Endothelial cell of umbilical vein (primary cell): Measurements from ENCODE around the gene FYN. TPM values are rescaled to one million over a fixed set of nuclear protein-coding genes. Genes with fewer than 3 reads are reported as not detected.

Source experiments
- BruUV-seq: library from RNA; stranded (reverse); fragments of 400-500 nt; replicated peaks from 2 replicates; lab custom pipeline; 2021; lab: Mats Ljungman, UMichigan
- CTCF ChIA-PET: fragments of 300-600, 350-600 bp; sonication (Branson Sonifier 250); formaldehyde crosslinking; loops from one replicate; lab custom pipeline; 2021; ENCODE audit warnings: antibody characterized with exemption, inconsistent platforms; lab: Charles Lee
- POLR2A ChIA-PET: fragments of 300-600, 350-600 bp; sonication (Branson Sonifier 250); formaldehyde crosslinking; loops from one replicate; lab custom pipeline; 2021; ENCODE audit warnings: antibody characterized with exemption, inconsistent platforms; lab: Charles Lee
- DNase-seq: peaks from one replicate; pipeline ENCODE4 v3.0.0-alpha.2; 2011; ENCODE audit warnings: low read depth, low spot score
- FAIRE-seq: peaks from 2 replicates; lab custom pipeline; 2011; peaks lifted over from hg19 to GRCh38; lab: Jason Lieb, UNC
- H2AFZ ChIP-seq: 2 replicates; pipeline ENCODE4 v1.6.0; 2012; ENCODE audit warnings: low read depth, low read length, control low read depth, inconsistent platforms
- H3K27ac ChIP-seq: 2 replicates; pipeline ENCODE4 v1.5.1; 2011; ENCODE audit warnings: low read depth, mild to moderate bottlenecking, control low read depth, low read length, moderate library complexity; ENCODE audit not compliant: insufficient read depth
- H3K27me3 ChIP-seq, 2 experiments: 2 replicates each; pipeline versions ENCODE4 v1.6.0 to v1.6.1; 2011; ENCODE audit warnings: low read length in 2 of 2, mixed read lengths in 1 of 2; ENCODE audit not compliant: control insufficient read depth in 2 of 2, insufficient read depth in 2 of 2
- H3K36me3 ChIP-seq, 2 experiments: 2 replicates in 1 of 2; 3 replicates in 1 of 2; pipeline ENCODE4 v1.5.1; 2011; ENCODE audit warnings: low read length in 2 of 2, mild to moderate bottlenecking in 1 of 2, moderate library complexity in 1 of 2; ENCODE audit not compliant: control insufficient read depth in 2 of 2, insufficient read depth in 2 of 2; ENCODE audit errors: extremely low read depth in 1 of 2
- H3K4me1 ChIP-seq: 3 replicates; pipeline ENCODE4 v1.5.1; 2011; ENCODE audit warnings: mild to moderate bottlenecking, low read length; ENCODE audit not compliant: control insufficient read depth, insufficient read depth; ENCODE audit errors: extremely low read depth
- H3K4me2 ChIP-seq: 2 replicates; pipeline ENCODE4 v1.6.1; 2011; ENCODE audit warnings: low read length, control low read depth, mixed read lengths; ENCODE audit not compliant: insufficient read depth
- H3K4me3 ChIP-seq, 3 experiments: fragments of 200-600 bp in 1 of 3; sonication (generic), shearing (Covaris generic) in 1 of 3; replicated peaks in 1 of 3; 2 replicates each; pipeline ENCODE4 v1.5.1; 2011 to 2016; ENCODE audit warnings: control low read depth in 3 of 3, low read length in 3 of 3, mild to moderate bottlenecking in 2 of 3, inconsistent platforms in 1 of 3, low read depth in 1 of 3, moderate library complexity in 1 of 3; ENCODE audit not compliant: insufficient read depth in 1 of 3
- H3K79me2 ChIP-seq: 2 replicates; pipeline ENCODE4 v1.6.0; 2012; ENCODE audit warnings: low read length, inconsistent platforms; ENCODE audit not compliant: control insufficient read depth, insufficient read depth
- H3K9ac ChIP-seq: replicated peaks from 2 replicates; pipeline ENCODE3; 2011; ENCODE audit warnings: low read length, control low read depth; ENCODE audit not compliant: insufficient read depth; ENCODE audit errors: extremely low read depth
- H3K9me1 ChIP-seq: replicated peaks from 3 replicates; pipeline ENCODE4 v1.6.0; 2011; ENCODE audit warnings: mild to moderate bottlenecking, low read length; ENCODE audit not compliant: control insufficient read depth, insufficient read depth; ENCODE audit errors: extremely low read depth
- H3K9me3 ChIP-seq: replicated peaks from 2 replicates; pipeline ENCODE4 v1.5.1; 2012; ENCODE audit warnings: low read length, inconsistent platforms; ENCODE audit not compliant: control insufficient read depth, insufficient read depth
- H4K20me1 ChIP-seq: replicated peaks from 2 replicates; pipeline ENCODE3; 2011; ENCODE audit warnings: mild to moderate bottlenecking, low read length; ENCODE audit not compliant: control insufficient read depth, insufficient read depth; ENCODE audit errors: extremely low read depth
- EZH2 ChIP-seq: IDR thresholded peaks from 2 replicates; pipeline ENCODE4 v1.6.1; 2012; ENCODE audit warnings: borderline replicate concordance, low read depth, mild to moderate bottlenecking, moderate library complexity, low read length, inconsistent platforms; ENCODE audit not compliant: severe bottlenecking
- FOS ChIP-seq: IDR thresholded peaks from 2 replicates; pipeline ENCODE4 v1.6.1; 2011; ENCODE audit warnings: mild to moderate bottlenecking, low read length, moderate library complexity, borderline replicate concordance; ENCODE audit not compliant: insufficient read depth
- GATA2 ChIP-seq: IDR thresholded peaks from 2 replicates; pipeline ENCODE4 v1.7.0; 2011; ENCODE audit warnings: low read depth, mild to moderate bottlenecking, moderate library complexity, mixed read lengths, low read length; ENCODE audit not compliant: insufficient read length, insufficient read depth
- JUN ChIP-seq: IDR thresholded peaks from 2 replicates; pipeline ENCODE4 v1.6.1; 2011; ENCODE audit warnings: borderline replicate concordance, low read depth; ENCODE audit not compliant: insufficient read length, insufficient read depth
- POLR2A ChIP-seq: IDR thresholded peaks from 2 replicates; pipeline ENCODE4 v1.6.1; 2012; ENCODE audit warnings: low read depth, mild to moderate bottlenecking, control low read depth, low read length
- POLR2AphosphoS5 ChIP-seq: IDR thresholded peaks from 2 replicates; pipeline ENCODE4 v1.6.1; 2012; ENCODE audit warnings: low read depth, mild to moderate bottlenecking, control low read depth, low read length, moderate library complexity; ENCODE audit not compliant: insufficient read depth
- dilution Hi-C: fragments of 300-500 bp; cut with MboI; formaldehyde crosslinking; loops from one replicate; pipeline ENCODE4 v1.15.0; 2019; ENCODE audit warnings: low sequenced_read_pairs; ENCODE audit not compliant: extremely low pct_ligation_motif_present
- intact Hi-C: fragments of 100-400 bp; cut with micrococcal nuclease; formaldehyde crosslinking; loops from one replicate; pipeline ENCODE4 v1.10.0; 2022
- polyA plus RNA-seq, 4 experiments: library from polyadenylated mRNA; depleted of rRNA in 3 of 4; stranded (reverse) in 3 of 4; unstranded in 1 of 4; fragments of >200 nt; gene quantifications; 2 replicates each; pipeline versions ENCODE4 v1.2.1 to v1.2.3, GENCODE V29; 2011 to 2012; ENCODE audit warnings: missing spikeins in 1 of 4
- total RNA-seq: library from RNA; stranded (reverse); gene quantifications from 2 replicates; pipeline ENCODE4 v1.2.3, GENCODE V29; 2021
- TF ChIP-seq, protein P1 (sequence below), 2 donors: IDR thresholded peaks; 1 replicate in 1 of 2; 2 replicates in 1 of 2; pipeline ENCODE4 v1.5.1; 2011; ENCODE audit warnings: low read length in 2 of 2, mild to moderate bottlenecking in 2 of 2, moderate library complexity in 2 of 2, control low read depth in 1 of 2, inconsistent platforms in 1 of 2, low read depth in 1 of 2; ENCODE audit not compliant: insufficient read depth in 1 of 2; ENCODE audit errors: extremely low read depth in 1 of 2

Gene FYN
- total and polyA plus RNA-seq, 2 donors (not counting 3 experiments of a cell fraction or from before 2014, with no cell fraction given) = 69.0 to 143 TPM

DNA sequence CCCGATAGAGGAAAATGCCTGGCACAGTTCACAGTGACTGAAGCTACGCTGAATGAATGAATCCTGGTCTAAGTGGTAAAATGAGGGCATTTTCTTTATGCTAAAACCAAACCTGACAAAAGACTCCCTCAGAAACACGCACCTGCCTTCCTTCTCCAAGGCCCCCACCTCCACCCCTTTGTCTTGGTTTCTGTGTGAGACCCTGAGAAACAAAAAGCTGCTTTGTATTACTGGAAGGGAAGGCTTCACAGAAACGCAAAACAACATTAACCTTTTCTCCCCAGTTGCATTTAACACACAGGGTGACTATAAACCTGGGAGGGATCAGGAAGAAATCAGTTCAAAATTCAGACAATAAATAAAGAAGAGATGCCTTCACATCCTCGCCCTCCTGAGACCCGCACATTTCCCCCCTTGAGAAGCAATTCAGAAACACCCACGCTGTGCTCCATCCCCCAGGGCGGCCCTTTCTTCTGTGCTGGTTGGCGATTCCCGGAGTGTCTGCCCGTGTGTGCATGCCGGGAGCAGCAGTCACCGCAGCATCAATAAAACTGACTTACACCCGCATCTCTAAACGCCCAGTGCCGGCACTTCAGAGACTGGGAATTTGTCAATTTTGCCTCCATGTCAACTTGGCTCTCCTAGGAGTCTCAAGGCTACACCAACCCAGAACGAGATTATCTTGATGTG lies 200.3 kb downstream of the FYN start:
- Histone ChIP-seq H3K4me2 (no peak overlapping the region), H3K27ac (no peak overlapping the region), H3K4me3 (no peak overlapping the region), H3K9ac (no peak overlapping the region), H3K9me3 (no peaks in the 10 kb centered on the region), H3K36me3 (peaks cover 9 to 18% of the 10 kb centered on the region in 2 experiments), H4K20me1 (no peaks in the 10 kb centered on the region), H3K4me1 (no peaks in the 10 kb centered on the region), H3K79me2 (no peaks in the 10 kb centered on the region), H3K27me3 (no peaks in the 10 kb centered on the region), H3K9me1 (no peaks in the 10 kb centered on the region), H2AFZ (no peak overlapping the region)
- no peak for TF ChIP-seq EZH2
- TF ChIP-seq FOS = no peak
- no peak for TF ChIP-seq JUN
- TF ChIP-seq POLR2AphosphoS5 = no peak
- TF ChIP-seq POLR2A = no peak
- no peak for TF ChIP-seq GATA2
- no TSS peak for BruUV-seq
- dilution Hi-C loops = no loop called here
- intact Hi-C loops = no loop called here
- POLR2A ChIA-PET = no interaction called here
- DNase-seq (no peak), FAIRE-seq (no peak)
- CTCF ChIA-PET = interaction anchor here (1.5 kb wide), 1 partner anchor 370 kb away, joined by 3 read pairs; no protein-coding TSS in a partner anchor

- TF ChIP-seq, protein P1, sequence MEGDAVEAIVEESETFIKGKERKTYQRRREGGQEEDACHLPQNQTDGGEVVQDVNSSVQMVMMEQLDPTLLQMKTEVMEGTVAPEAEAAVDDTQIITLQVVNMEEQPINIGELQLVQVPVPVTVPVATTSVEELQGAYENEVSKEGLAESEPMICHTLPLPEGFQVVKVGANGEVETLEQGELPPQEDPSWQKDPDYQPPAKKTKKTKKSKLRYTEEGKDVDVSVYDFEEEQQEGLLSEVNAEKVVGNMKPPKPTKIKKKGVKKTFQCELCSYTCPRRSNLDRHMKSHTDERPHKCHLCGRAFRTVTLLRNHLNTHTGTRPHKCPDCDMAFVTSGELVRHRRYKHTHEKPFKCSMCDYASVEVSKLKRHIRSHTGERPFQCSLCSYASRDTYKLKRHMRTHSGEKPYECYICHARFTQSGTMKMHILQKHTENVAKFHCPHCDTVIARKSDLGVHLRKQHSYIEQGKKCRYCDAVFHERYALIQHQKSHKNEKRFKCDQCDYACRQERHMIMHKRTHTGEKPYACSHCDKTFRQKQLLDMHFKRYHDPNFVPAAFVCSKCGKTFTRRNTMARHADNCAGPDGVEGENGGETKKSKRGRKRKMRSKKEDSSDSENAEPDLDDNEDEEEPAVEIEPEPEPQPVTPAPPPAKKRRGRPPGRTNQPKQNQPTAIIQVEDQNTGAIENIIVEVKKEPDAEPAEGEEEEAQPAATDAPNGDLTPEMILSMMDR (IDR thresholded peaks at IDR 0.05; ENCODE audit: extremely low read depth in 1 of 2, insufficient read depth in 1 of 2, low read depth in 1 of 2, low read length in 2 of 2) = no peak
- TF ChIP-seq FOS (no peak), EZH2 (no peak), GATA2 (no peak)
- Histone ChIP-seq H3K4me1 (peaks cover 16% of the 10 kb centered on the region), H2AFZ (no peak overlapping the region), H3K9me3 (no peaks in the 10 kb centered on the region), H3K79me2 (no peaks in the 10 kb centered on the region), H3K9ac (no peak overlapping the region), H4K20me1 (no peaks in the 10 kb centered on the region), H3K4me3 (no peak overlapping the region), H3K27ac (no peak overlapping the region), H3K9me1 (no peaks in the 10 kb centered on the region), H3K4me2 (no peak overlapping the region), H3K27me3 (no peaks in the 10 kb centered on the region), H3K36me3 (peaks cover 8 to 15% of the 10 kb centered on the region in 2 experiments)
- dilution Hi-C loops = no loop called here
- intact Hi-C loops = no loop called here
- FAIRE-seq (no peak), DNase-seq (no peak)
- CTCF ChIA-PET = interaction anchor here (0.8 kb wide), 1 partner anchor 7 kb away, joined by 3 read pairs; no protein-coding TSS in a partner anchor
- POLR2A ChIA-PET = no interaction called here
- no TSS peak for BruUV-seq
These were observed 203.9 kb downstream of the FYN start for GRCh38 chr6:111669326-111669725.
